Right lobe of liver (tissue), 6 donors: ENCODE results near the gene SLC16A12. TPM values are rescaled to one million over a fixed set of nuclear protein-coding genes. Genes with fewer than 3 reads are reported as not detected.

Experiments used
- ATAC-seq, 4 donors: fragments of 200-7000 bp; cut with Tn5 transposase; one replicate each; pipeline ENCODE4 v1.9.1; 2020; ENCODE audit warnings: mild to moderate bottlenecking in 4 of 4, moderate library complexity in 4 of 4
- DNase-seq, 3 donors: peaks; one replicate each; pipeline ENCODE4 v3.0.0-alpha.2; 2020
- H3K27ac ChIP-seq, 3 donors: fragments of 200-600 bp; one replicate each; pipeline ENCODE4 v1.8.0; 2022
- H3K27me3 ChIP-seq, 2 donors: fragments of 200-600 bp; one replicate each; pipeline ENCODE4 v1.8.0; 2022
- H3K36me3 ChIP-seq, 4 donors: fragments of 200-600 bp; sonication (generic) in 1 of 4; one replicate each; pipeline versions ENCODE4 v1.5.1 to v1.8.0; 2017 to 2022; ENCODE audit warnings: control low read depth in 1 of 4
- H3K4me1 ChIP-seq, 4 donors: fragments of 200-600 bp; sonication (generic) in 1 of 4; one replicate each; pipeline versions ENCODE4 v1.5.1 to v1.8.0; 2017 to 2022; ENCODE audit warnings: control low read depth in 1 of 4
- H3K4me3 ChIP-seq, 3 donors: fragments of 200-600 bp; one replicate each; pipeline ENCODE4 v1.8.0; 2022
- H3K9me3 ChIP-seq, 4 donors: fragments of 200-600 bp; sonication (generic) in 1 of 4; one replicate each; pipeline versions ENCODE4 v1.5.1 to v1.8.0; 2017 to 2022; ENCODE audit warnings: control low read depth in 1 of 4
- POLR2A ChIP-seq: fragments of 450-650 bp; IDR thresholded peaks from one replicate; pipeline ENCODE4 v1.6.1; 2017; ENCODE audit warnings: antibody characterized with exemption, mild to moderate bottlenecking
- WGBS: methylation state at CpG from one replicate; pipeline ENCODE4 v1.1.6; 2018; ENCODE audit warnings: low coverage, low lambda C conversion rate; ENCODE audit not compliant: insufficient coverage; ENCODE audit errors: missing lambda C conversion rate; 5-methylcytosine and 5-hydroxymethylcytosine counted together
- intact Hi-C, 2 donors: fragments of 100-400 bp; cut with DNase I; formaldehyde crosslinking; loops; one replicate each; pipeline versions ENCODE4 v1.11.2 to v1.14.1; 2022
- total RNA-seq, 6 experiments: library from RNA; depleted of rRNA in 2 of 6; stranded (reverse); fragments of >200 nt in 2 of 6; fragmentation: NEBNext Ultra II Directional in 3 of 6; extraction: Animal tissue kit (Norgen Biotek cat#: 25700) in 3 of 6; gene quantifications; one replicate each; pipeline versions ENCODE4 v1.1.0 to v1.2.4, GENCODE V29; 2016 to 2023
- TF ChIP-seq, protein P1 (sequence below), 4 donors: fragments of 200-600 bp in 3 of 4; fragments of 450-650 bp in 1 of 4; IDR thresholded peaks; one replicate each; pipeline versions ENCODE4 v1.5.1 to v1.8.0; 2016 to 2022; ENCODE audit warnings: antibody characterized with exemption in 4 of 4, mild to moderate bottlenecking in 2 of 4
- donor health status: DM: no; HTN: yes; CAD: no.
- donor health status: DM: no; HTN: no; CAD: no.
- donor health status: DM: no; HTN: no; CAD: no.
- donor health status: DM: no; HTN: yes; CAD: no.
- donor health status: DM: no; HTN: yes; CAD: no.

Gene SLC16A12
- total RNA-seq, 6 experiments from 2014 or later: 0.20 to 6.1 (median 0.80) TPM

DNA sequence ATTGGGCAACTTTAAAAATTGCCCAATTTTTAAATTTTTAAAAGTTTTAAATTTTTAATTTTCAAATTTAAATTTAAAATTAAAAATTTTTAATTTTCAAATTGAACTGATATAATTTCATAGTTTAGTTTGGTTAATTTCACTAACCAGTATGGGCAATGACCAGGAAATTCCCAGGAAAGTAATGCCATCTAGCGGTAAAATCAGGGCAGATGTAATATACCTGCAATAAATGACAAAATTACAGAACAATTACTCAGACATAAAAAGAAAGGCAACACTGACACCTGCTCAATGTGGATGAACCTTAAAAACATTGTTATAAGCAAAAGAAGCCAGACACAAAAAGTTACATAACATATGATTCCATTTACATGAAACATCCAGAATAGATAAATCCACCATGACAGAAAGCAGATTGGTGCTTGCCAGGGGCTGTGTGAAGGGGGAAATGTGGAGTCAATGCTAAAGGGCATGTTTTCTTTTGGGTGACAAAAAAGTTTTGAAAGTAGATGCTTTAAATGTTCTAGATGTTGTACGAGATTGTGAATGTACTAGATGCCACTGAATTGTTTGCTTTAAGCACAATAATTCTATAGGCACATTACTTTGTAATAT lies 28.6 kb upstream of the SLC16A12 start:
- intact Hi-C loops: loop anchor here in 1 of 2 donors (10.0 kb wide), 1 partner anchor 139 kb away; no protein-coding TSS in a partner anchor
- H3K4me1 ChIP-seq: peaks cover 0 to 16% (median 0%) of the 10 kb centered on the region in 4 donors
- ATAC-seq: peak; percentile 81 to 93 (median 84)
- WGBS: 6% methylated on average over 2 of the region's 2 CpGs
- H3K9me3 ChIP-seq: no peaks in the 10 kb centered on the region
- TF ChIP-seq, protein P1, sequence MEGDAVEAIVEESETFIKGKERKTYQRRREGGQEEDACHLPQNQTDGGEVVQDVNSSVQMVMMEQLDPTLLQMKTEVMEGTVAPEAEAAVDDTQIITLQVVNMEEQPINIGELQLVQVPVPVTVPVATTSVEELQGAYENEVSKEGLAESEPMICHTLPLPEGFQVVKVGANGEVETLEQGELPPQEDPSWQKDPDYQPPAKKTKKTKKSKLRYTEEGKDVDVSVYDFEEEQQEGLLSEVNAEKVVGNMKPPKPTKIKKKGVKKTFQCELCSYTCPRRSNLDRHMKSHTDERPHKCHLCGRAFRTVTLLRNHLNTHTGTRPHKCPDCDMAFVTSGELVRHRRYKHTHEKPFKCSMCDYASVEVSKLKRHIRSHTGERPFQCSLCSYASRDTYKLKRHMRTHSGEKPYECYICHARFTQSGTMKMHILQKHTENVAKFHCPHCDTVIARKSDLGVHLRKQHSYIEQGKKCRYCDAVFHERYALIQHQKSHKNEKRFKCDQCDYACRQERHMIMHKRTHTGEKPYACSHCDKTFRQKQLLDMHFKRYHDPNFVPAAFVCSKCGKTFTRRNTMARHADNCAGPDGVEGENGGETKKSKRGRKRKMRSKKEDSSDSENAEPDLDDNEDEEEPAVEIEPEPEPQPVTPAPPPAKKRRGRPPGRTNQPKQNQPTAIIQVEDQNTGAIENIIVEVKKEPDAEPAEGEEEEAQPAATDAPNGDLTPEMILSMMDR (IDR thresholded peaks at IDR 0.05): peak; percentile 73 to 82 (median 80)
- TF ChIP-seq POLR2A: no peak
- H3K4me3 ChIP-seq: no peak overlapping the region
- no peak overlapping the region for H3K27ac ChIP-seq
- no peaks in the 10 kb centered on the region for H3K27me3 ChIP-seq
- DNase-seq: no peak
- H3K36me3 ChIP-seq: no peaks in the 10 kb centered on the region

DNA sequence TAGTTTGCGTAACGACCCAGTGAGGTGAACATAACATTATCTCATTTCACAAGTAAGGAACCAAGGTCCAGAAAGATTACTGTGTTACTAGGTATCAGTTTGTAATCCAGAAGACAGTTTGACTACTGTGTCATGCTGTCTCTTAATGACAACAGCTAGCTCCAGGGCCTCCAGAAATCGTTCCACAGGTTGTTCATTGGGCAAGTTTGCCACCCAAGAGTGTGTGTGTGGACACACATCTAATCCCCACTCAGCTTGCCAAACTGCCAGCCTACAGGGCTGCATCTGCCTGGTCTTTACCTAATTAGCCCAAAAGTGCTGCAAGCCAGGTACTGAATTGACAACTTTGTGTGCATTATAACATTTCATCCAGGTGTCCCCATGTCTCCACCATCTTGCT lies 27.9 kb upstream of the SLC16A12 start:
- TF ChIP-seq POLR2A: no peak
- TF ChIP-seq, protein P1 (IDR thresholded peaks at IDR 0.05): no peak
- Histone ChIP-seq H3K4me3 (no peak overlapping the region), H3K9me3 (no peaks in the 10 kb centered on the region), H3K4me1 (peaks cover 0 to 16% (median 0%) of the 10 kb centered on the region in 4 donors), H3K27me3 (no peaks in the 10 kb centered on the region), H3K36me3 (no peaks in the 10 kb centered on the region), H3K27ac (no peak overlapping the region)
- ATAC-seq (no peak), DNase-seq (no peak)
- 51% methylated on average over 3 of the region's 3 CpGs for WGBS
- intact Hi-C loops: loop anchor here in 1 of 2 donors (10.0 kb wide), 1 partner anchor 139 kb away; no protein-coding TSS in a partner anchor

DNA sequence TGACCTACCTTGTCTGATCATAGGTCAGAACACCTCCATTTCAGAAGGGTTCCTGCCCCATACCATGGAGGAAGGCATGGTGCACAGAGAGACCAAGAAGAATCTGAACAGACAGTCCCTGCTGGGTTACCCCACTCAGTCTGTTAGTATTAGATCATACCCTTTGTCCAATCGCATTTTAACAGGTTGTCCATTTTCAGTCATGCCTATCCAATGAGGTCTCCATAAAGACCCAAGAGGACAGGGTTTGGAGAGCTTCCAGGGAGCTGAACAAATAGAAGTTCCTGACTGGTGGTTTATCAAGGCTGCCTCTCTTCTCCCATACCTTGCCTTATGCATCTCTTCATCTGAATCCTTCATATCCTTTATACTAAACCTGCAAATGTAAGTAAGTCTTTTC lies 21.2 kb upstream of the SLC16A12 start:
- H3K27ac ChIP-seq: no peak overlapping the region
- intact Hi-C loops: loop anchor here in 1 of 2 donors (10.0 kb wide), 1 partner anchor 92 kb away; no protein-coding TSS in a partner anchor
- 86% methylated on average over 1 of the region's 1 CpG for WGBS
- TF ChIP-seq, protein P1 (IDR thresholded peaks at IDR 0.05): no peak
- no peak for TF ChIP-seq POLR2A
- no peak overlapping the region for H3K4me3 ChIP-seq
- no peak for DNase-seq
- H3K36me3 ChIP-seq: no peaks in the 10 kb centered on the region
- no peaks in the 10 kb centered on the region for H3K9me3 ChIP-seq
- ATAC-seq: no peak
- H3K4me1 ChIP-seq: no peaks in the 10 kb centered on the region
- no peaks in the 10 kb centered on the region for H3K27me3 ChIP-seq

DNA sequence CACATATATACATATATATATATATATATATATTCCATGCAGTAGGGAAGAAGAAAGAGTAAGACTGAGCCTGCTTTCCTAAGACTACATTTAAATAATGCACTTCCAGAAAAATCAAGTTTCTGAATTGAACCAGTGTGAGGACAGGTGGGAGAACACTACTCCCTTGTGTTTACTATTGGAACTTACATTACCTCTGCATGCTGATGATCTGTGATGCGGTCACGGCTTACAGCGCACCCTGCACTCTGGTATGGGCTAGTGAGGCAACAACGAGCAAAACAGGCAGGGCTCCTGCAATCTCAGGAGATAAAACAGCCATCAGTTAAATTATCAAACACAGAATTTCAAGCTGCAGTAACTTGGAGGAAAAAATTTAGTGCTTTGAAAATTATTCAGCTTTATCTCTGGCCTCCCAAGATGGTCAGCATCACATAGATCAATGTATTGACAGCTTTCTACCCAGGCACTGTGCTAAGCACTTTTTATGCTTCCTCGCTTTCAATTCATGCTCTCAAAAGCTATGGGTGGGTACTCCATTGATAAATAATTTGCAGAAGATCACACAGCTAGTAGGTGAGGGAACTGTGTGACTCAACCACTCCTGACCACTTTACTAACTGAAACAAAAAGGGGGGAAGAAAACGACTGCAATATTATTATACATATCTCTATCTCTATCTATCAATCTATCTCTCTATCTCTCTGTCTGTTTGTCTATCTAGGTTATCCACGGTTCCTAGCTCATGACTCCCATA lies 20.5 kb upstream of the SLC16A12 start:
- H3K4me3 ChIP-seq: no peak overlapping the region
- ATAC-seq (peak; percentile 52 to 88 (median 72)), DNase-seq (no peak)
- no peaks in the 10 kb centered on the region for H3K27me3 ChIP-seq
- TF ChIP-seq, protein P1 (IDR thresholded peaks at IDR 0.05): peak; percentile 5 to 34 (median 18)
- no peak for TF ChIP-seq POLR2A
- H3K36me3 ChIP-seq: no peaks in the 10 kb centered on the region
- H3K9me3 ChIP-seq: no peaks in the 10 kb centered on the region
- no peak overlapping the region for H3K27ac ChIP-seq
- intact Hi-C loops: loop anchor here in 1 of 2 donors (10.0 kb wide), 1 partner anchor 91 kb away; no protein-coding TSS in a partner anchor
- WGBS: 67% methylated on average over 7 of the region's 7 CpGs
- no peaks in the 10 kb centered on the region for H3K4me1 ChIP-seq
